T47D (cell line): Measurements from ENCODE around the gene MYO3B.

Experiments
- DNase-seq, 2 experiments: peaks; one replicate each; pipeline versions ENCODE4 v3.0.0 to v3.0.0-alpha.2; 2011 to 2012; ENCODE audit warnings: low read depth in 1 of 2, low spot score in 1 of 2
- JUND ChIP-seq: IDR thresholded peaks from 2 replicates; pipeline ENCODE4 v1.6.1; 2012; ENCODE audit warnings: low read depth
- in situ Hi-C: cut with HindIII; loops from 2 replicates; pipeline ENCODE4 v1.10.0; 2016; ENCODE audit warnings: low sequenced_read_pairs, low pct_unique_long_range_greater_than_20kb

MYO3B gene

GRCh38 chr2:170568511-170568910 lies 390.6 kb downstream of the MYO3B start:
- no peak for DNase-seq
- in situ Hi-C loops, result no loop called here

GRCh38 chr2:170571612-170572011 lies 393.7 kb downstream of the MYO3B start:
- DNase-seq, result no peak
- TF ChIP-seq JUND, result no peak
- in situ Hi-C loops, result no loop called here

More at GRCh38 chr2:170568511-170568910, 390.6 kb downstream of the MYO3B start:
- TF ChIP-seq JUND, result no peak

- DNase-seq, result no peak
- in situ Hi-C loops, result no loop called here
- TF ChIP-seq JUND, result no peak
Measured at GRCh38 chr2:170573671-170574070, 395.7 kb downstream of the MYO3B start.

DNA sequence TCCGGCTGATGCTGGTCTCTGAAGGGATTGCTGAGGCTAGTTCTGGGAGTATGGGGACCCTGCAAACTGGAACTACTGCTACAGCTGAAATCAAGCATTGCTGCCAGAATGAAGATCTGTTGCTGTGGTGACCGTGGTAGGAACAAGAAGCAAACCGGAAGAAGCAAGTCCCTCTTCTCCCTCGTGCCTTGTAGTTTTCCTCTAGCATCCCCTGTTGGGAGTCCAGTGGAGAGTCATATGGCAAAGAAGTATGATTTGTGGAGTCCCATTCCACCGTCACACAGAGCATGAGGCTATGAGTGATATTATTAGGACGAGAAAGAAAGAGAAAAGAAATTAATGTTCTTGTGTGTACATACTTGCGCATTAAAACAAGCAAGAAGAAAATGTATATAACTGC lies 398.3 kb downstream of the MYO3B start:
- DNase-seq, result no peak
- no peak for TF ChIP-seq JUND
- in situ Hi-C loops, result no loop called here

DNA sequence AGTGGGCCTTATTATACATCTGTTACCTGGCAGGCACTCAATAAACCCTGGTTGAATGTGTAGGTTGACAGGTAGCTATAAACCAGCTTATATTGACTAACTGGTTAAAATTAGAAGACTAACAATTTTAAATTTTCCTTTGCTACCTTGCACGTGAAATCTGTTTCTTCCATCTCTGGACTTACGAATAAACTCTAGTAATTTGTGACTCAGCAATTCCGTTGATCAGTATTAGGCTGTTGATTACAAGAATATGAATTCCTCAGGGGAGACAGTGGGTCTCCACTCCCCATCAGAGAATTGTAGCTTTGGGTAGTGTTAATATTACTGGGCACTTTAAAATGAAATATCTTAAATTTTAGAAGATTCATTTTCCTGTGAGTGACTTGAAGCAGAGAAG lies 399.4 kb downstream of the MYO3B start:
- TF ChIP-seq JUND, result no peak
- no peak for DNase-seq
- in situ Hi-C loops, result no loop called here

- in situ Hi-C loops, result no loop called here
Measured at GRCh38 chr2:170578606-170579005, 400.7 kb downstream of the MYO3B start.

DNA sequence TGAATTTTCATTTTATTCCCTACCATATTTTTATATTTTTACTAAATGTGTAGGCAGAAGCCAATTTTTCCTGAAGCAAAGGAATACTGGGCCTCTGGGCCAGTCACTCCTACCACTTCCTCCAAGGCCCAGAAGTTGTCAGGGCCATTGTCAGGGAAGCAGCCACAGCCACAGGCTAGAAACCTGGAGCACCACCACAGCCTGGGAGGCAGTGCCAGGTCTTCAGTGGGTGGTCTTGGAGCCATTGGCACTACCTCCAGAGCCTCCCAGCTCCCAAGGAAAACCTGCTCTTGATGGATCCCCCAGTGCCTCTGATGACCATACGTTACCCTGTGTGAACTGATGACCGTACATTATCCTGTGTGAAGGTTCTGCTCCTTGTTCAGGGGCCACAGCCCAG lies 401.6 kb downstream of the MYO3B start:
- TF ChIP-seq JUND, result no peak
- no peak for DNase-seq
- in situ Hi-C loops, result no loop called here

More at GRCh38 chr2:170578606-170579005, 400.7 kb downstream of the MYO3B start:
- no peak for DNase-seq
- TF ChIP-seq JUND, result no peak

GRCh38 chr2:170582313-170582712 lies 404.4 kb downstream of the MYO3B start:
- no peak for TF ChIP-seq JUND
- in situ Hi-C loops, result no loop called here

DNA sequence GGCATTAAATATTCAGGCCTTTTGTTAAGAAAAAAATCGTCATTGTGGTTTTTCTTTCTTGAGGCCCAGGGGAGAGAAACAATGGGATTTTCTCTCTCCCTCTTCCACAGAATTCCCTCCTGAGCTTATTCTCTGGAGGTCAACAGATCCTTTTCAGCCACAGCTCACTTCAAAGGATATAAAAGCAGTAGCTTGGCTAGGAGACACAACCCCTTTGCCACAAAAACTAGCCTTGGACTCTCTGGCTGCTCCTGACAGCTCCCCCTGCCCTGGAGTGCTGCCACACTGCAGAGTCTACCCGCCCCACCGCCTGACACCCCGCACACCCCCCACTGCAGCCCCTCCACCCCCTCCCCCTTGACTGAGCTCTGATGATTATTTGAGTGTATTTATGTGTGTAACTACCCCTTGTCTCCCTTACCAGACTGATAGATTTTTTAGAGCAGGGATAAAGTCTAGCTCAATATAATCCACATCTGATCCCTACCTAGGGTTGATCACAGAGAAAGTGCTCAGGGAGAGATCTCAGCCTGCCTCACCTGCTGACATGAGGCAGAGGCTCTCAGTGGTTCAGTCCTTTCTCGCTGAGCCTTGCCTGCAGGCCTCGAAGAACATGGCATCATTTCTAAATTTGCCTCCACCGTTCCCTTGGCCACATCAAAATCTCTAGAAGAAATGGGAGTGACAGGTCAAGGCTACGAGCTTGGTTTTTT lies 405.0 kb downstream of the MYO3B start:
- no peak for DNase-seq
- in situ Hi-C loops, result no loop called here
- no peak for TF ChIP-seq JUND

More at GRCh38 chr2:170582313-170582712, 404.4 kb downstream of the MYO3B start:
- DNase-seq, result no peak

- no peak for DNase-seq
- in situ Hi-C loops, result no loop called here
- TF ChIP-seq JUND, result no peak
Measured at GRCh38 chr2:170585067-170585466, 407.1 kb downstream of the MYO3B start.

- in situ Hi-C loops, result no loop called here
- TF ChIP-seq JUND, result no peak
Measured at GRCh38 chr2:170586571-170587095, 408.7 kb downstream of the MYO3B start.

DNA sequence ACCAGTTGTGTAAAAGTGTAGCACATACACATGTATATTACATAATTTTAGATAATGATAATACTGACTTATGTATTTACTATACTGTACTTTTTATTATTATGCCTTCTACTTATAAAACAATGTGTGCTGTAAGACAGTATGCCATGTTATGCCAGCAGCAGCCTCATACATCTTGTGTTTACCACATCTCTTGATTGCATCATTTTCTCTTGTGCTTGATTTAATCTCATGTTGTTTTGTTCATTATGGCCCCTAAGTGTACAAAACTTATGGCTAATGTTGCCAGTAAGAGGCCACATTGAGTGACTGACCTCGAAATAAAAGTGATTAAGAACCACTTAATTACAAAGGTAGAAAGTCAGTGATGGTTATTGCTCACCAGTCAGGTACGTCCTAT lies 409.2 kb downstream of the MYO3B start:
- DNase-seq, result no peak
- TF ChIP-seq JUND, result no peak
- in situ Hi-C loops, result no loop called here

More at GRCh38 chr2:170586571-170587095, 408.7 kb downstream of the MYO3B start:
- DNase-seq, result no peak

DNA sequence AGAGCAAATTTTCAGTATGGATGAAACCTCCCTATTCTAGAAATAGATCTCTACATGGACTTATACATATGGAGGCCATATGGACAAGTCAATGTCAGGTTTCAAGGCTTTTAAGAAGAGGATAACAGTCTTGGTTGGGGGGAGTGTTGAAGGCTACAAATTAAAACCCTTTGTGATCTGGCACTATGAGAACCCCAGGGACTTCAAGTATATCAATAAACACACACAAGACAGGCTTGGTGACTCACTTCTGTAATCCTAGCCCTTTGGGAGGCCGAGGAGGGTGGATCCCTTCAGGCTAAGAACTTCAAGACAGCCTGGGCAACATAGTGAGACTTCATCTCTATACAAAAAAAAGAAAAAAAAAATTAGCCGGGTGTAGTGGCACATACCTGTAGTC lies 410.0 kb downstream of the MYO3B start:
- DNase-seq, result no peak
- no peak for TF ChIP-seq JUND
- in situ Hi-C loops, result no loop called here

DNA sequence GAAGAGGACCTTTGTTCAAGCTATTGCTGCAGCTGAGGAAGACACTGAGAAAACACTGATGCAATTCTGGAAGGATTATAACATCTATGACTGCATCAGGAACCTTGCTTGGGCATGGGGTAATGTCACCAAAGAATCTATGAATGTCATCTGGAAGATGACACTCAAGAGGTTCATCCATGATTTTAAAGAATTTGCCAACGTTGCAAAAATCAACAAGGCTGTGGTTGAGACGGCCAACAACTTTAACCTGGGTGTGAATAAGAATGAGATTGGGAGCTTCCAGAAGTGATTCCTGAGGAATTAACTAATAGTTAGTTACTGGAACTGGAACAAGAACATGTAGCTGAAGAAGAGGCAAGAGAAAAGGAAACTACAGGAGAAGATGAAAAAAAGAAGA lies 410.8 kb downstream of the MYO3B start:
- no peak for DNase-seq
- no peak for TF ChIP-seq JUND
- in situ Hi-C loops, result no loop called here
